Neutrophil (primary cell): Measurements from ENCODE around the gene MAP1LC3C.

Experiments used
- H3K27ac ChIP-seq: fragments of 200-600 bp; sonication (generic); 2 replicates; pipeline ENCODE4 v1.5.1; 2016; ENCODE audit warnings: mild to moderate bottlenecking, moderate library complexity
- H3K27me3 ChIP-seq: fragments of 200-600 bp; sonication (generic); 2 replicates; pipeline ENCODE4 v1.6.0; 2016; ENCODE audit warnings: mild to moderate bottlenecking
- H3K36me3 ChIP-seq: fragments of 200-600 bp; sonication (generic); 2 replicates; pipeline ENCODE4 v1.5.1; 2017
- H3K4me1 ChIP-seq, 2 experiments: fragments of 200-600 bp in 1 of 2; sonication (generic) in 1 of 2; 1 replicate in 1 of 2; 2 replicates in 1 of 2; pipeline versions ENCODE4 v1.5.1 to v1.6.1; 2013 to 2016; ENCODE audit warnings: low read depth in 1 of 2, low read length in 1 of 2, mild to moderate bottlenecking in 1 of 2, moderate library complexity in 1 of 2; ENCODE audit not compliant: control insufficient read depth in 1 of 2, insufficient read depth in 1 of 2
- H3K4me3 ChIP-seq, 2 experiments: fragments of 200-600 bp in 1 of 2; sonication (generic) in 1 of 2; 1 replicate in 1 of 2; 2 replicates in 1 of 2; pipeline ENCODE4 v1.5.1; 2013 to 2016; ENCODE audit warnings: low read depth in 1 of 2, low read length in 1 of 2, mild to moderate bottlenecking in 1 of 2, moderate library complexity in 1 of 2
- H3K9me3 ChIP-seq: fragments of 200-600 bp; sonication (generic); 2 replicates; pipeline ENCODE4 v1.5.1; 2016
- CTCF ChIP-seq: fragments of 200-600 bp; sonication (generic); IDR thresholded peaks from 2 replicates; pipeline ENCODE4 v1.5.1; 2016; ENCODE audit warnings: antibody characterized with exemption

The MAP1LC3C gene

GRCh38 chr1:242008826-242009495, 10.1 kb upstream of the MAP1LC3C start:
- H3K27ac ChIP-seq = no peak overlapping the region
- no peaks in the 10 kb centered on the region for H3K9me3 ChIP-seq
- no peaks in the 10 kb centered on the region for H3K27me3 ChIP-seq
- no peak for TF ChIP-seq CTCF
- H3K4me3 ChIP-seq = no peak overlapping the region
- H3K36me3 ChIP-seq = no peaks in the 10 kb centered on the region
- no peaks in the 10 kb centered on the region for H3K4me1 ChIP-seq

- Histone ChIP-seq H3K36me3 (no peaks in the 10 kb centered on the region), H3K27ac (no peak overlapping the region), H3K4me1 (no peaks in the 10 kb centered on the region), H3K27me3 (no peaks in the 10 kb centered on the region), H3K4me3 (no peak overlapping the region), H3K9me3 (no peaks in the 10 kb centered on the region)
- no peak for TF ChIP-seq CTCF
These were observed 8.1 kb upstream of the MAP1LC3C start for GRCh38 chr1:242006976-242007375.

- H3K9me3 ChIP-seq = no peaks in the 10 kb centered on the region
- no peaks in the 10 kb centered on the region for H3K27me3 ChIP-seq
- TF ChIP-seq CTCF = no peak
- no peaks in the 10 kb centered on the region for H3K36me3 ChIP-seq
- H3K4me1 ChIP-seq = no peaks in the 10 kb centered on the region
- H3K27ac ChIP-seq = no peak overlapping the region
- H3K4me3 ChIP-seq = no peak overlapping the region
These were observed 7.1 kb upstream of the MAP1LC3C start for GRCh38 chr1:242005866-242006535.

GRCh38 chr1:242004751-242005495, 6.0 kb upstream of the MAP1LC3C start:
- H3K27me3 ChIP-seq = no peaks in the 10 kb centered on the region
- no peak overlapping the region for H3K27ac ChIP-seq
- no peaks in the 10 kb centered on the region for H3K9me3 ChIP-seq
- no peak for TF ChIP-seq CTCF
- H3K4me3 ChIP-seq = no peak overlapping the region
- H3K4me1 ChIP-seq = no peaks in the 10 kb centered on the region
- H3K36me3 ChIP-seq = no peaks in the 10 kb centered on the region

- H3K4me3 ChIP-seq = no peak overlapping the region
- H3K9me3 ChIP-seq = no peaks in the 10 kb centered on the region
- no peaks in the 10 kb centered on the region for H3K27me3 ChIP-seq
- H3K4me1 ChIP-seq = peaks cover 0 to 3% of the 10 kb centered on the region in 2 experiments
- no peaks in the 10 kb centered on the region for H3K36me3 ChIP-seq
- no peak overlapping the region for H3K27ac ChIP-seq
- no peak for TF ChIP-seq CTCF
These were observed 3.6 kb upstream of the MAP1LC3C start for GRCh38 chr1:242002510-242002909.
